Activated naive CD8-positive, alpha-beta T cell treated with anti-CD3 and anti-CD28 coated beads, Interleukin-2, amount 50 U/mL, for 24 hours (primary cell): ENCODE results near the gene RAB8B.
A peak's percentile ranks its signal among the peaks of the same experiment; 100 is the strongest.

Experiments used
- ATAC-seq: fragments of 150-1000 bp; cut with Tn5 transposase; one replicate; pipeline ENCODE4 v1.10.0; 2021
- DNase-seq: peaks from one replicate; pipeline ENCODE4 v3.0.0; 2021
- H3K27ac Mint-ChIP-seq: one replicate; pipeline ENCODE4 v1.8.0; 2021; ENCODE audit warnings: mild to moderate bottlenecking, mixed read lengths
- H3K27me3 Mint-ChIP-seq: one replicate; pipeline ENCODE4 v1.8.0; 2021; ENCODE audit warnings: mixed read lengths
- H3K36me3 Mint-ChIP-seq: one replicate; pipeline ENCODE4 v1.8.0; 2021; ENCODE audit warnings: low read depth, mixed read lengths
- H3K4me1 Mint-ChIP-seq: one replicate; pipeline ENCODE4 v1.8.0; 2021; ENCODE audit warnings: mixed read lengths
- H3K4me3 Mint-ChIP-seq: one replicate; pipeline ENCODE4 v1.8.0; 2021; ENCODE audit warnings: mild to moderate bottlenecking, moderate library complexity, mixed read lengths
- H3K9me3 Mint-ChIP-seq: one replicate; pipeline ENCODE4 v1.8.0; 2021; ENCODE audit warnings: mixed read lengths

Gene RAB8B

GRCh38 chr15:63210151-63211091 is 21.0 kb downstream of the RAB8B start:
- peaks cover 55% of the 10 kb centered on the region for H3K36me3 Mint-ChIP-seq
- peak overlapping the region; percentile 68 for H3K4me3 Mint-ChIP-seq
- peaks cover 96% of the 10 kb centered on the region for H3K4me1 Mint-ChIP-seq
- peak overlapping the region; percentile 98 for H3K27ac Mint-ChIP-seq
- H3K9me3 Mint-ChIP-seq, result no peaks in the 10 kb centered on the region
- no peaks in the 10 kb centered on the region for H3K27me3 Mint-ChIP-seq
- DNase-seq, result no peak
- peak; percentile 35 for ATAC-seq

GRCh38 chr15:63211092-63211490 is 21.7 kb downstream of the RAB8B start:
- peaks cover 95% of the 10 kb centered on the region for H3K4me1 Mint-ChIP-seq
- peak overlapping the region; percentile 68 for H3K4me3 Mint-ChIP-seq
- H3K36me3 Mint-ChIP-seq, result peaks cover 57% of the 10 kb centered on the region
- DNase-seq (no peak), ATAC-seq (no peak)
- H3K27ac Mint-ChIP-seq, result peak overlapping the region; percentile 98
- H3K27me3 Mint-ChIP-seq, result no peaks in the 10 kb centered on the region
- H3K9me3 Mint-ChIP-seq, result no peaks in the 10 kb centered on the region

- Mint-ChIP-seq H3K4me1 (peaks cover 95% of the 10 kb centered on the region), H3K27ac (peak overlapping the region; percentile 98), H3K9me3 (no peaks in the 10 kb centered on the region), H3K27me3 (no peaks in the 10 kb centered on the region), H3K36me3 (peaks cover 54% of the 10 kb centered on the region), H3K4me3 (peak overlapping the region; percentile 68)
- no peak for DNase-seq
- no peak for ATAC-seq
Measured at GRCh38 chr15:63211549-63211948, 22.1 kb downstream of the RAB8B start.

DNA sequence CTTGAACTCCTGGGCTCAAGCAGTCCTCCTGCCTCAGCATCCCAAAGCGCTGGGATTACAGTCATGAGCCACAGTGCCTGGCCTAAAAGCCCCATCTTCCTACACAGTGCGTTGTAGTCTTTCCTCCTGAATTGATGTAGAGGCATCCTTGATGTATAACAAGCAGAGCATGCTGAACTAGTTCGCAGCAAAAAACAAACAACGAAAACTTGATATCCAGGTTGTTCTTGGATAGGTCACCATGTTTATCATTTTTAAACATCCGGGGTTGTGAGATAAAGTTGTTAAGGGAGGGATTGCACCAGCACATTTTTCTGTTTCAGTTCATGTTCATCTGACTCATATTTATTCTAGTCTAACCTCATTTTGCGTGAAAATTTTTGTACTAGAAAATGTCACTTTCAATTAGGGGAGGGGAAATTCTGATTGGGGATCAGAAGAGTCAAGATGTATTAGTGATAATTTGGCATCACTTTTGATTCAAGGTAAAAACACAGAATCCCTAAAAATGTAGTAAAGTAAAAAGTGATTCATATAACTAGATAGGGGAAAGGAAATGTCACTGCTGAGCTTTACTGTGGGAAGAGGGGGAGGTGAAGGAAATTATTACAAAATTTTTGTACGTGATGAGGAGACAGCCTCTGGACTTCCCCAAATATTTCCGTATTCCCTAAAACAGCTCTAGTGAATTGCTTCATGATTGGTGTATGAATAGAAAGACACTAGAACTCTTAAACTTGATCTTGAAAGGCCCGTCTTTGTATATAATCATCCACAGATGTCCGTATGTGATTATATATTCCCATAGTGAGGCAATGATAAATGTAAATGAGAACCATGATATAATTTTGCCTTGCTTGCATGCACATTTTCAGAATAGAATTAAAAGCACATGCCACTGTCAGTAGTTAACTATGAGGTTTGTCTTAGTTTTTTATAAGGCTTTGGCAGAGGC is 22.9 kb downstream of the RAB8B start:
- Mint-ChIP-seq H3K4me1 (peaks cover 94% of the 10 kb centered on the region), H3K36me3 (peaks cover 54% of the 10 kb centered on the region), H3K4me3 (peak overlapping the region; percentile 68), H3K9me3 (no peaks in the 10 kb centered on the region), H3K27ac (peak overlapping the region; percentile 98), H3K27me3 (no peaks in the 10 kb centered on the region)
- ATAC-seq, result peak; percentile 68
- DNase-seq, result no peak

DNA sequence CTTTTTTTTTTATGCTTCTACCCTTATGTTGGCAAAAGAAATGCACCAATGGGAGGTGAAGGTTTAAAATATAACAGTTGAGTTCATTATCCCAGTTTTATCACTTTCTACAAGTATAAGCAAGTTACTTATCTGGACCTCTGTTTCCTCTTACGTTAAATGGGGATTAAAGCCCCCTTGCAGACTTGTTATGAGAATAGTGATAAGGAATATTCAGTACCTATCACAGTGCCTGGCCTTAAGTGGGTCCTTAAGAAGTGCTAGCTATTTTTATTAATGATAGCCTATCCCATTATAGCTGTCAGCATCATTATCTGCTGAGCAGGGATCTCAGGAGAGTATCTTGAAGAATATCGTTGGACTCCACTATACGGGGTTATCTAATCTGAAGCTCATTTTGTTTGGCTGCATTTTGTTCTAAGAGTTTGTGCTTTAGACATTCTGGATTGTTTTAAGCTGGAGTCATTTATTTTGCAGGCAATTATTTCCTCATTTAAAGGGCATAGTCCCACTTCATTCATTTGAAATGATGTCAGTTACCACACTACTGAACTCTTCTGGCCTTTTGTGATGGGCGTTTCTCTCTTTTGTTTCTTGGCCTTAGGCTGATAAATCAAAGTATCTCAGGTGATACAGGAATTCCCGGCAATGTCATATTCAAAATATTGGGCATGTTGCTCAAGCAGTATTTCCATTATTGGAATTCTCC is 28.8 kb downstream of the RAB8B start:
- Mint-ChIP-seq H3K4me1 (peaks cover 85% of the 10 kb centered on the region), H3K36me3 (peaks cover 64% of the 10 kb centered on the region), H3K27ac (peak overlapping the region; percentile 65), H3K4me3 (peak overlapping the region; percentile 6), H3K9me3 (no peaks in the 10 kb centered on the region), H3K27me3 (no peaks in the 10 kb centered on the region)
- ATAC-seq, result no peak
- DNase-seq, result no peak

DNA sequence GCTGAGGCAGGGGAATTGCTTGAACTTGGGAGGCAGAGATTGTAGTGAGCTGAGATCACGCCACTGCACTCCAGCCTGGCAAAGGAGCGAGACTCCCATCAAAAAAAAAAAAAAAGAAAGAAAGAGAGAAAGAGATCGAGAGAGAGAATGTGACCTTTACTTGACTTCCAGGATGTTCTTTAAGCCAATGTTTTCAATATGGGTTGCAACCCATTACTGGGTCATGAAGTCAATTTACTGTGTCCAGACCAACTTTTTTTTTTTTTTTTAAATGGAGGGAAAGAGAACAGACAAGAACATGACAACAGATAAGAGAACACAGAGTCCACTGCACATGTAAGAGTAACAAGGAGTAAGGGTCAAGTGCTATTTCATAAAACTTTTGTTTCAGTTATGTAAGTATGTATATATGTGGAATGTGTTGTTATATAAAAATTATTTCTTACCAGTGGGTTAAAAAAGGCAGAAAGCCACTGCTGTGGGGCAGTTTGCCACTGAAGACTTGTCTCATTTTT is 29.8 kb downstream of the RAB8B start:
- Mint-ChIP-seq H3K4me1 (peaks cover 76% of the 10 kb centered on the region), H3K4me3 (no peak overlapping the region), H3K27ac (peak overlapping the region; percentile 64), H3K36me3 (peaks cover 66% of the 10 kb centered on the region), H3K27me3 (no peaks in the 10 kb centered on the region), H3K9me3 (no peaks in the 10 kb centered on the region)
- no peak for ATAC-seq
- no peak for DNase-seq

DNA sequence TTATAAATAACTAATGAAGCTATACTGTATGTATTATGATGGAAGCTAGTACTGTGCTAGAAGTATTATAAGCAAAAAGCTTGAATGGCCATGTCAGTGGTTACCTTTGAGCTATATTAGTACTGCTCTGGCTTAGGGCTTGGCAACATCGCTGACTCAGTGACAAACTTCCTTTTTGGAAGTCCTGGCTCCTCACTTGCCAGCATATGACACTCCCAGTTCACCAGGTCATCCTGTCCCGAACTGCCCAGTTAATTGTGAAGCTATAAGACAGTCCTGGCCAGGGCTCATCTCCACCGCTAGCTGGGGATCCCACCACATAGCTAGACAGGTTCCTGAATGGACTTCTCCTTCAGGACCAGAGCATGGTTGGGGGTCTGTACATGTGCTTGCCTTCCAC is 31.9 kb downstream of the RAB8B start:
- Mint-ChIP-seq H3K4me3 (no peak overlapping the region), H3K27me3 (no peaks in the 10 kb centered on the region), H3K4me1 (peaks cover 75% of the 10 kb centered on the region), H3K9me3 (no peaks in the 10 kb centered on the region), H3K27ac (no peak overlapping the region), H3K36me3 (peaks cover 72% of the 10 kb centered on the region)
- ATAC-seq (no peak), DNase-seq (no peak)

- Mint-ChIP-seq H3K27me3 (no peaks in the 10 kb centered on the region), H3K4me1 (peaks cover 75% of the 10 kb centered on the region), H3K36me3 (peaks cover 76% of the 10 kb centered on the region), H3K27ac (no peak overlapping the region), H3K9me3 (no peaks in the 10 kb centered on the region), H3K4me3 (no peak overlapping the region)
- peak; percentile 42 for ATAC-seq
- DNase-seq, result no peak
Measured at GRCh38 chr15:63223463-63223862, 34.1 kb downstream of the RAB8B start.

DNA sequence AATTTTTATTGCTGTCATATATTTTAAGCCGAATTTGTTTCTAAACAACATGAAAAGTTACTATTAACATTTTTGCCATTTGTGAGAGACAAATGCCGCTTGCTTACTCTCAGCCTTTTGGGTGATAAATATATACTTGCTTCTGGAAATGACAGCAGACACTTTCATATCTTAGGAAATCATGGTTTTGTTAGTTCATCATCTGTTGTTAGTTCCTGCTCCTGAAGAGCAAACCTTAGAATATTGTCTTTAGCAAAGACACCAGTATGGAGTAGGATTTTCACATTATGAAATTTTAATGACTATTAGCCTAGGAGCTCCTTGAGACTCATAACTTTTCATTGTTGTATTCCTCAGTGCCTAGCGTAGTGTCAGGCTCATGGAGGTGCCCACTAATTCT is 36.0 kb downstream of the RAB8B start:
- no peaks in the 10 kb centered on the region for H3K27me3 Mint-ChIP-seq
- no peaks in the 10 kb centered on the region for H3K9me3 Mint-ChIP-seq
- no peak overlapping the region for H3K27ac Mint-ChIP-seq
- H3K4me3 Mint-ChIP-seq, result no peak overlapping the region
- DNase-seq, result no peak
- ATAC-seq, result no peak
- peaks cover 74% of the 10 kb centered on the region for H3K4me1 Mint-ChIP-seq
- H3K36me3 Mint-ChIP-seq, result peaks cover 71% of the 10 kb centered on the region

DNA sequence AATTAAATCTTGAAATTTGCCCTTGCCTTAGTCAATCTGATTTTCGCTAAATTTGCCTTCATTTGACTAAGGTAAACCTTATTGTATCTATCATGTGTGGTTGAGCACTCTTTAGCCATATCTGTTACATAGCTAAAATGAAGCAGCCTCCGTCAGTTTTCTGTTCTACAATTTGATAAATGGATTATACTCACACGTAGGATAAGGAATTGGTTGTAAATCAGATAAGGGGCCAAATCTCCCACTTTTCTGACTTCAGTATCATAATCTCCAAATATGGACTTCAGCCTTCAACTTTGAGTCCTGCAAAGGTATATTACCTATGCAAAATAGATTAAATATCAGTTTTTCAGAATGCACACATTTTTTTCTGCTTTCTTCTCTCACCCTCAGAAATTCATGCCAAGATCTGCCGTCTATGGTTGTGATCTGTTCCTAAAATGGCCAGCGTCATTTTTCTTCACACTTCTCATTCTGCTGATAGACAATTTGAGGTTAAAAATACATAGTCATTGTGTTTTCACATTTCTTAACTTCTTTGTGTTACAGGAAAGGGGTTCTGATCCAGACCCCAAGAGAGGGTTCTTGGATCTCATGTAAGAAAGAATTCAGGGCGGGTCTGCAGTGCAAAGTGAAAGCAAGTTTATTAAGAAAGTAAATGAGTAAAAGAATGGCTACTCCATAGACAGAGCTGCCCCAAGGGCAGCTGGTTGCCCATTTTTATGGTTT is 36.9 kb downstream of the RAB8B start:
- Mint-ChIP-seq H3K4me3 (peak overlapping the region; percentile 8), H3K4me1 (peaks cover 73% of the 10 kb centered on the region), H3K9me3 (no peaks in the 10 kb centered on the region), H3K27ac (peak overlapping the region; percentile 85), H3K27me3 (no peaks in the 10 kb centered on the region), H3K36me3 (peaks cover 67% of the 10 kb centered on the region)
- no peak for DNase-seq
- ATAC-seq, result no peak

GRCh38 chr15:63226966-63227401 is 37.6 kb downstream of the RAB8B start:
- H3K4me1 Mint-ChIP-seq, result peaks cover 74% of the 10 kb centered on the region
- no peaks in the 10 kb centered on the region for H3K27me3 Mint-ChIP-seq
- peak overlapping the region; percentile 85 for H3K27ac Mint-ChIP-seq
- H3K4me3 Mint-ChIP-seq, result no peak overlapping the region
- DNase-seq, result no peak
- peaks cover 62% of the 10 kb centered on the region for H3K36me3 Mint-ChIP-seq
- no peak for ATAC-seq
- no peaks in the 10 kb centered on the region for H3K9me3 Mint-ChIP-seq

GRCh38 chr15:63227689-63228088 is 38.3 kb downstream of the RAB8B start:
- Mint-ChIP-seq H3K9me3 (no peaks in the 10 kb centered on the region), H3K27me3 (no peaks in the 10 kb centered on the region), H3K4me3 (no peak overlapping the region), H3K4me1 (peaks cover 78% of the 10 kb centered on the region), H3K27ac (peak overlapping the region; percentile 85), H3K36me3 (peaks cover 58% of the 10 kb centered on the region)
- ATAC-seq, result no peak
- no peak for DNase-seq

- Mint-ChIP-seq H3K4me3 (peak overlapping the region; percentile 57), H3K9me3 (no peaks in the 10 kb centered on the region), H3K4me1 (peaks cover 90% of the 10 kb centered on the region), H3K27ac (peak overlapping the region; percentile 93), H3K27me3 (no peaks in the 10 kb centered on the region), H3K36me3 (peaks cover 57% of the 10 kb centered on the region)
- no peak for ATAC-seq
- no peak for DNase-seq
Measured at GRCh38 chr15:63231206-63231605, 41.8 kb downstream of the RAB8B start.
